HEK293 (cell line): ENCODE data around the gene CAPN5.

Experiments used
- CTCF ChIA-PET: fragments of 350-600 bp; formaldehyde crosslinking; extraction: SDS; loops from one replicate; lab custom pipeline; 2021; ENCODE audit warnings: antibody characterized with exemption; lab: Yijun Ruan, JAX
- POLR2A ChIA-PET: fragments of 300-600 bp; formaldehyde crosslinking; extraction: SDS; loops from one replicate; lab custom pipeline; 2020; ENCODE audit warnings: antibody characterized with exemption, inconsistent platforms; lab: Yijun Ruan, JAX
- H3K27ac ChIP-seq: fragments of 200-500 bp; sonication (Bioruptor generic); 2 replicates; pipeline ENCODE4 v1.5.1; 2014; ENCODE audit warnings: low read depth, low read length, control low read depth, inconsistent platforms; ENCODE audit errors: extremely low read depth
- H3K36me3 ChIP-seq, 2 experiments: fragments of 200-500 bp in 1 of 2; sonication (Bioruptor generic) in 1 of 2; 1 replicate in 1 of 2; 2 replicates in 1 of 2; pipeline ENCODE4 v1.5.1; 2014 to 2017; ENCODE audit warnings: inconsistent platforms in 2 of 2, low read length in 2 of 2; ENCODE audit not compliant: control insufficient read depth in 2 of 2, insufficient read depth in 1 of 2
- H3K4me1 ChIP-seq: fragments of 200-500 bp; sonication (Bioruptor generic); 2 replicates; pipeline ENCODE4 v1.5.1; 2014; ENCODE audit warnings: mild to moderate bottlenecking, low read length, inconsistent platforms; ENCODE audit not compliant: control insufficient read depth, insufficient read depth
- H3K4me3 ChIP-seq: 2 replicates; pipeline ENCODE4 v1.5.1; 2011; ENCODE audit warnings: low read depth, mild to moderate bottlenecking, control low read depth, low read length, moderate library complexity
- H3K9me3 ChIP-seq: fragments of 200-500 bp; sonication (Bioruptor generic); 2 replicates; pipeline ENCODE4 v1.5.1; 2014; ENCODE audit warnings: low read depth, low read length, inconsistent platforms; ENCODE audit not compliant: control insufficient read depth, insufficient read depth
- GLIS2 ChIP-seq: fragments of 450-650 bp; formaldehyde crosslinking; IDR thresholded peaks from 2 replicates; pipeline ENCODE4 v1.5.1; 2016; ENCODE audit warnings: missing biosample characterization, missing genetic modification characterization
- HOXD13 ChIP-seq: sonication (generic); formaldehyde crosslinking; IDR thresholded peaks from 2 replicates; pipeline ENCODE4 v1.8.0; 2022; ENCODE audit warnings: missing genetic modification reagents, borderline replicate concordance
- IKZF3 ChIP-seq: fragments of 450-650 bp; IDR thresholded peaks from 2 replicates; pipeline ENCODE4 v1.5.0; 2018; ENCODE audit warnings: missing biosample characterization, mild to moderate bottlenecking, missing genetic modification characterization, moderate library complexity
- PRDM6 ChIP-seq: fragments of 450-650 bp; formaldehyde crosslinking; IDR thresholded peaks from 2 replicates; pipeline ENCODE4 v1.5.1; 2017; ENCODE audit warnings: missing biosample characterization, missing genetic modification characterization
- SCRT2 ChIP-seq: fragments of 450-650 bp; formaldehyde crosslinking; IDR thresholded peaks from 2 replicates; pipeline ENCODE4 v1.5.1; 2016; ENCODE audit warnings: missing biosample characterization, missing genetic modification characterization
- SP3 ChIP-seq: fragments of 450-650 bp; formaldehyde crosslinking; IDR thresholded peaks from 2 replicates; pipeline ENCODE4 v1.5.1; 2016; ENCODE audit warnings: missing biosample characterization, missing genetic modification characterization
- ZBTB17 ChIP-seq: fragments of 450-650 bp; formaldehyde crosslinking; IDR thresholded peaks from 2 replicates; pipeline ENCODE4 v1.5.1; 2016; ENCODE audit warnings: missing biosample characterization, missing genetic modification characterization
- ZBTB26 ChIP-seq: fragments of 450-650 bp; formaldehyde crosslinking; optimal IDR thresholded peaks from 2 replicates; pipeline ENCODE3; 2016; ENCODE audit warnings: missing biosample characterization, mild to moderate bottlenecking, missing genetic modification characterization
- ZFP3 ChIP-seq: fragments of 450-650 bp; formaldehyde crosslinking; IDR thresholded peaks from 2 replicates; pipeline ENCODE4 v1.5.1; 2016; ENCODE audit warnings: low read depth, missing biosample characterization, missing genetic modification characterization
- ZNF157 ChIP-seq: fragments of 450-650 bp; formaldehyde crosslinking; IDR thresholded peaks from 2 replicates; pipeline ENCODE4 v1.5.1; 2016; ENCODE audit warnings: missing biosample characterization, missing genetic modification characterization
- ZNF16 ChIP-seq: fragments of 450-650 bp; formaldehyde crosslinking; IDR thresholded peaks from 2 replicates; pipeline ENCODE4 v1.5.1; 2016; ENCODE audit warnings: low read depth, missing biosample characterization, missing genetic modification characterization
- ZNF169 ChIP-seq: fragments of 450-650 bp; formaldehyde crosslinking; IDR thresholded peaks from 2 replicates; pipeline ENCODE4 v1.5.1; 2016; ENCODE audit warnings: missing biosample characterization, missing genetic modification characterization
- ZNF175 ChIP-seq: fragments of 450-650 bp; formaldehyde crosslinking; IDR thresholded peaks from 2 replicates; pipeline ENCODE4 v1.5.1; 2016; ENCODE audit warnings: missing biosample characterization, missing genetic modification characterization
- ZNF184 ChIP-seq: fragments of 450-650 bp; IDR thresholded peaks from 2 replicates; pipeline ENCODE4 v1.5.1; 2018; ENCODE audit warnings: missing biosample characterization, mild to moderate bottlenecking, missing genetic modification characterization
- ZNF292 ChIP-seq: fragments of 450-650 bp; formaldehyde crosslinking; IDR thresholded peaks from 2 replicates; pipeline ENCODE4 v1.5.1; 2016; ENCODE audit warnings: low read depth, missing biosample characterization, missing genetic modification characterization, borderline replicate concordance
- ZNF488 ChIP-seq: fragments of 450-650 bp; formaldehyde crosslinking; IDR thresholded peaks from 2 replicates; pipeline ENCODE4 v1.5.1; 2016; ENCODE audit warnings: missing biosample characterization, missing genetic modification characterization
- ZNF501 ChIP-seq: fragments of 450-650 bp; formaldehyde crosslinking; IDR thresholded peaks from 2 replicates; pipeline ENCODE4 v1.5.1; 2016; ENCODE audit warnings: missing biosample characterization, missing genetic modification characterization
- ZNF571 ChIP-seq: fragments of 450-650 bp; formaldehyde crosslinking; IDR thresholded peaks from 2 replicates; pipeline ENCODE4 v1.5.0; 2017; ENCODE audit warnings: missing biosample characterization, missing genetic modification characterization
- ZNF701 ChIP-seq: fragments of 450-650 bp; formaldehyde crosslinking; IDR thresholded peaks from 2 replicates; pipeline ENCODE4 v1.5.1; 2016; ENCODE audit warnings: missing biosample characterization, missing genetic modification characterization
- ZNF768 ChIP-seq: fragments of 450-650 bp; formaldehyde crosslinking; IDR thresholded peaks from 2 replicates; pipeline ENCODE4 v1.5.1; 2018; ENCODE audit warnings: missing biosample characterization, mild to moderate bottlenecking, missing genetic modification characterization
- ZNF792 ChIP-seq: fragments of 450-650 bp; formaldehyde crosslinking; IDR thresholded peaks from 2 replicates; pipeline ENCODE4 v1.5.1; 2016; ENCODE audit warnings: missing biosample characterization, missing genetic modification characterization
- TF ChIP-seq, protein P1 (sequence below): fragments of 450-650 bp; formaldehyde crosslinking; IDR thresholded peaks from 2 replicates; pipeline ENCODE4 v1.5.1; 2017; ENCODE audit warnings: missing biosample characterization, mild to moderate bottlenecking, missing genetic modification characterization, moderate library complexity
- TF ChIP-seq, protein P2 (sequence below): fragments of 450-650 bp; formaldehyde crosslinking; conservative IDR thresholded peaks from 2 replicates; pipeline ENCODE4 v1.5.1; 2016; ENCODE audit warnings: low read depth, missing biosample characterization, missing genetic modification characterization

CAPN5 gene

GRCh38 chr11:77129069-77129841 is 62.5 kb downstream of the CAPN5 start:
- Histone ChIP-seq H3K4me3 (no peak overlapping the region), H3K27ac (no peak overlapping the region), H3K36me3 (no peaks in the 10 kb centered on the region), H3K9me3 (no peaks in the 10 kb centered on the region), H3K4me1 (no peaks in the 10 kb centered on the region; the same call in 1 of the 2 replicates)
- POLR2A ChIA-PET, result no interaction called here
- no peak for TF ChIP-seq ZNF488 (tag by site-specific recombination)
- no peak for TF ChIP-seq ZNF701 (tag by site-specific recombination)
- no peak for TF ChIP-seq IKZF3
- no peak for TF ChIP-seq ZBTB17 (tag by site-specific recombination)
- no peak for TF ChIP-seq ZNF292
- TF ChIP-seq GLIS2, result no peak
- no peak for TF ChIP-seq ZNF175 (tag by site-specific recombination)
- TF ChIP-seq ZNF571 (tag by site-specific recombination), result no peak
- TF ChIP-seq ZFP3, result no peak
- no peak for TF ChIP-seq ZNF792 (tag by site-specific recombination)
- no peak for TF ChIP-seq ZNF768 (tag by site-specific recombination)
- CTCF ChIA-PET, result interaction anchor here (1.1 to 4.3 kb wide), 3 partner anchors 58 to 82 kb away, joined by 5 to 95 read pairs (median 14); no protein-coding TSS in a partner anchor

- ChIA-PET CTCF (interaction anchor here (0.5 to 3.5 kb wide), 5 partner anchors 14 to 489 kb away, joined by 3 to 14 read pairs (median 3); no protein-coding TSS in a partner anchor), POLR2A (no interaction called here)
- no peaks in the 10 kb centered on the region; the same call in 1 of the 2 replicates for H3K4me1 ChIP-seq
- H3K9me3 ChIP-seq, result no peaks in the 10 kb centered on the region
- no peak overlapping the region for H3K4me3 ChIP-seq
- no peak overlapping the region for H3K27ac ChIP-seq
- H3K36me3 ChIP-seq, result no peaks in the 10 kb centered on the region
- TF ChIP-seq ZNF16 (tag by site-specific recombination), result no peak
- no peak for TF ChIP-seq SCRT2
- TF ChIP-seq ZNF184 (tag by site-specific recombination), result no peak
- TF ChIP-seq ZNF169 (tag by site-specific recombination), result no peak
- TF ChIP-seq, protein P1, sequence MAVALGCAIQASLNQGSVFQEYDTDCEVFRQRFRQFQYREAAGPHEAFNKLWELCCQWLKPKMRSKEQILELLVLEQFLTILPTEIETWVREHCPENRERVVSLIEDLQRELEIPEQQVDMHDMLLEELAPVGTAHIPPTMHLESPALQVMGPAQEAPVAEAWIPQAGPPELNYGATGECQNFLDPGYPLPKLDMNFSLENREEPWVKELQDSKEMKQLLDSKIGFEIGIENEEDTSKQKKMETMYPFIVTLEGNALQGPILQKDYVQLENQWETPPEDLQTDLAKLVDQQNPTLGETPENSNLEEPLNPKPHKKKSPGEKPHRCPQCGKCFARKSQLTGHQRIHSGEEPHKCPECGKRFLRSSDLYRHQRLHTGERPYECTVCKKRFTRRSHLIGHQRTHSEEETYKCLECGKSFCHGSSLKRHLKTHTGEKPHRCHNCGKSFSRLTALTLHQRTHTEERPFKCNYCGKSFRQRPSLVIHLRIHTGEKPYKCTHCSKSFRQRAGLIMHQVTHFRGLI, result no peak
- no peak for TF ChIP-seq SP3 (tag by site-specific recombination)
- TF ChIP-seq ZBTB26 (tag by site-specific recombination), result no peak
- no peak for TF ChIP-seq HOXD13 (CRISPR knock-in tag)
- TF ChIP-seq ZNF501 (tag by site-specific recombination), result no peak
- TF ChIP-seq, protein P2, sequence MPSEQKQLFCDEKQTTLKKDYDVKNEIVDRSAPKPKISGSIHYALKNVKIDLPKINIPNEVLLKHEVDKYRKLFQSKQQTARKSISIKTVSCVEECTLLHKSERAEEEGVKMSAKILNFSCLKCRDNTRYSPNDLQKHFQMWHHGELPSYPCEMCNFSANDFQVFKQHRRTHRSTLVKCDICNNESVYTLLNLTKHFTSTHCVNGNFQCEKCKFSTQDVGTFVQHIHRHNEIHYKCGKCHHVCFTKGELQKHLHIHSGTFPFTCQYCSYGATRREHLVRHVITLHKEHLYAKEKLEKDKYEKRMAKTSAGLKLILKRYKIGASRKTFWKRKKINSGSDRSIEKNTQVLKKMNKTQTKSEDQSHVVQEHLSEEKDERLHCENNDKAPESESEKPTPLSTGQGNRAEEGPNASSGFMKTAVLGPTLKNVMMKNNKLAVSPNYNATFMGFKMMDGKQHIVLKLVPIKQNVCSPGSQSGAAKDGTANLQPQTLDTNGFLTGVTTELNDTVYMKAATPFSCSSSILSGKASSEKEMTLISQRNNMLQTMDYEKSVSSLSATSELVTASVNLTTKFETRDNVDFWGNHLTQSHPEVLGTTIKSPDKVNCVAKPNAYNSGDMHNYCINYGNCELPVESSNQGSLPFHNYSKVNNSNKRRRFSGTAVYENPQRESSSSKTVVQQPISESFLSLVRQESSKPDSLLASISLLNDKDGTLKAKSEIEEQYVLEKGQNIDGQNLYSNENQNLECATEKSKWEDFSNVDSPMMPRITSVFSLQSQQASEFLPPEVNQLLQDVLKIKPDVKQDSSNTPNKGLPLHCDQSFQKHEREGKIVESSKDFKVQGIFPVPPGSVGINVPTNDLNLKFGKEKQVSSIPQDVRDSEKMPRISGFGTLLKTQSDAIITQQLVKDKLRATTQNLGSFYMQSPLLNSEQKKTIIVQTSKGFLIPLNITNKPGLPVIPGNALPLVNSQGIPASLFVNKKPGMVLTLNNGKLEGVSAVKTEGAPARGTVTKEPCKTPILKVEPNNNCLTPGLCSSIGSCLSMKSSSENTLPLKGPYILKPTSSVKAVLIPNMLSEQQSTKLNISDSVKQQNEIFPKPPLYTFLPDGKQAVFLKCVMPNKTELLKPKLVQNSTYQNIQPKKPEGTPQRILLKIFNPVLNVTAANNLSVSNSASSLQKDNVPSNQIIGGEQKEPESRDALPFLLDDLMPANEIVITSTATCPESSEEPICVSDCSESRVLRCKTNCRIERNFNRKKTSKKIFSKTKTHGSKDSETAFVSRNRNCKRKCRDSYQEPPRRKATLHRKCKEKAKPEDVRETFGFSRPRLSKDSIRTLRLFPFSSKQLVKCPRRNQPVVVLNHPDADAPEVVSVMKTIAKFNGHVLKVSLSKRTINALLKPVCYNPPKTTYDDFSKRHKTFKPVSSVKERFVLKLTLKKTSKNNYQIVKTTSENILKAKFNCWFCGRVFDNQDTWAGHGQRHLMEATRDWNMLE (tag by site-specific recombination), result no peak
- no peak for TF ChIP-seq ZNF157 (tag by site-specific recombination)
- TF ChIP-seq PRDM6 (tag by site-specific recombination), result no peak
Observed at GRCh38 chr11:77129842-77130756, 63.3 kb downstream of the CAPN5 start.
